ENCODE results near the gene SRPRB. TPM values are rescaled to one million over a fixed set of nuclear protein-coding genes. Genes with fewer than 3 reads are reported as not detected.

Gene SRPRB
- total RNA-seq, 1 donor from 2014 or later = 80.9 TPM

DNA sequence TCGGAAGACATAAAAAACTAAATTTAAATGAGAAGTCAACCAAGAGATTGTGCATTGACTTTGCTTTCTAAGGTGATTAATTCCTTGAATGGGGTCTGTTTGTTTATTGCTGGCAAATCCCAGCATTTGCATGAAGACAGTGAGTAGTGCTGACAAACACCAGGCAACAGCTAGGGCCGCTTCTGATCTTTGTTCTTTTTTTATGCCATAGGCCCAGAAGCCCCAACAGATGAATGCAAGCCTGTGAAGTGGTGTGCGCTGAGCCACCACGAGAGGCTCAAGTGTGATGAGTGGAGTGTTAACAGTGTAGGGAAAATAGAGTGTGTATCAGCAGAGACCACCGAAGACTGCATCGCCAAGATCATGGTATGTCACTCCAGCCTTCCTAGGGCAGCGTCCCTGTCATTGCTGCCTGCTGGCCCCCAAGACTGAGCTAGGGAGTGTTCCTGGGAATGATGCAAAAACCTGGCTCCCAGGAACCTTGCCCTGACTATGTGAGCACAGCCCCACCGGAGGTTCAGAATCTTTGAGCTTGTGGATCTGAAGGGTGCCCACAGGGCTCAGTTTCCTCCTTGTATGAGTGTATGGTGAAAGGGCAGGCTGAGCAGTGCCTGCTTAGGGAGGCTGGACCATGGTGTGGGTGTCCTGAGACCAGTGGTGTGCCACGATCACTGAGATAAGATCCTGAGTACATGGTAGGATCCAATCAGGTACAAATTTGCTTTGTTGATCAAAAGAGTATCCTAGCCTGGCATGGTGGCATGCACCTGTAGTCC is 46.5 kb upstream of the SRPRB start:
- H3K36me3 Mint-ChIP-seq = no peaks in the 10 kb centered on the region
- TF ChIP-seq, protein P1, sequence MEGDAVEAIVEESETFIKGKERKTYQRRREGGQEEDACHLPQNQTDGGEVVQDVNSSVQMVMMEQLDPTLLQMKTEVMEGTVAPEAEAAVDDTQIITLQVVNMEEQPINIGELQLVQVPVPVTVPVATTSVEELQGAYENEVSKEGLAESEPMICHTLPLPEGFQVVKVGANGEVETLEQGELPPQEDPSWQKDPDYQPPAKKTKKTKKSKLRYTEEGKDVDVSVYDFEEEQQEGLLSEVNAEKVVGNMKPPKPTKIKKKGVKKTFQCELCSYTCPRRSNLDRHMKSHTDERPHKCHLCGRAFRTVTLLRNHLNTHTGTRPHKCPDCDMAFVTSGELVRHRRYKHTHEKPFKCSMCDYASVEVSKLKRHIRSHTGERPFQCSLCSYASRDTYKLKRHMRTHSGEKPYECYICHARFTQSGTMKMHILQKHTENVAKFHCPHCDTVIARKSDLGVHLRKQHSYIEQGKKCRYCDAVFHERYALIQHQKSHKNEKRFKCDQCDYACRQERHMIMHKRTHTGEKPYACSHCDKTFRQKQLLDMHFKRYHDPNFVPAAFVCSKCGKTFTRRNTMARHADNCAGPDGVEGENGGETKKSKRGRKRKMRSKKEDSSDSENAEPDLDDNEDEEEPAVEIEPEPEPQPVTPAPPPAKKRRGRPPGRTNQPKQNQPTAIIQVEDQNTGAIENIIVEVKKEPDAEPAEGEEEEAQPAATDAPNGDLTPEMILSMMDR (conservative IDR thresholded peaks at IDR 0.05) = no peak

DNA sequence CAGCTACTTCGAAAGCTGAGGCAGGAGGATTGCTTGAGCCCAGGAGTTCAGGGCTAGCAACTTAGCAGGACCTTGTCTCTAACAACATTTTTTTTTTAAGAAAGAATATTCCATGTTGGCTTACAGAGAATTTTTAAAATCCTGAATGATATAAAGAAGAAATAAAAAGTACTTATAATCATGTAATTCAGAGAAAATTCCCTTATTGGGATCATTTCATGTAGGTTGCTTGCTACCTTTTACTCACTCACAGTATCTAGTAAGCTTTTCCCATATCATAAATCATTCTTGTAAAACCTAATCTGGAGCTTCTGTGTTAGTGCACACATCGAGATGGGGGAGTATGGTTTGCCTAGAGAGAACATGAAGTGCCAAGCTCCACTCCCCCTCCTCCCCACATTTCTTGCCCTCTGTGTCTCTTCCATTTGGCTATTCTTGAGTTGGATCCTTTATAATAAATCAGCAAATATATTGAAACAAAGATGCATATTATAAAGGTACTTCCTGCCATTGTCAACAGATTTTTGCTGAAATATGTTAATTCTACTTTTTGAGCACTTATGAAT is 45.8 kb upstream of the SRPRB start:
- Mint-ChIP-seq H3K4me1 (ENCODE audit: unreplicated experiment) (no peaks in the 10 kb centered on the region), H3K4me3 (no peak overlapping the region), H3K27me3 (no peaks in the 10 kb centered on the region)

More for the DNA sequence above, 46.5 kb upstream of the SRPRB start:
- Mint-ChIP-seq H3K4me3 (no peak overlapping the region), H3K9me3 (no peaks in the 10 kb centered on the region), H3K4me1 (ENCODE audit: unreplicated experiment) (no peaks in the 10 kb centered on the region), H3K27me3 (no peaks in the 10 kb centered on the region), H3K27ac (no peak overlapping the region)
- no peak for DNase-seq (ENCODE audit: extremely low spot score, unreplicated experiment)

DNA sequence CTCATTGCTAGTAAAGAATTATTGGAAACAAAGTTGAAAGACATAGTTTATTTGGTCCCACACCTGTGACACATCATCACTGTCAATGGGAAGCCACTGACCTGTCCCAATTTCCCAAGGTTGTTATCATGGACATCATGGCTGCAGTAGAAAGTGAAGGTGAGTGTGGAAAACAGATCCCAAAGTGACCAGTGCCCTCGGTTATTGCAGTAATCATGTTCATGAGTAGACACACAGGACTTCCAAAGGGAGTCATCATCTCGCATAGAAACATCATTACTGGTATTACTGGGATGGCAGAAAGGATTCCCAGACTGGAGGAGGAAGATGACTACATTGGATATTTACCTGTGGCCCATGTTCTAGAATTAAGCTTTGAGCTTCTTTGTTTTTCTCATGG is 44.7 kb upstream of the SRPRB start:
- H3K36me3 Mint-ChIP-seq = no peaks in the 10 kb centered on the region
- H3K4me3 Mint-ChIP-seq = no peak overlapping the region
- no peaks in the 10 kb centered on the region for H3K27me3 Mint-ChIP-seq
- H3K4me1 Mint-ChIP-seq (ENCODE audit: unreplicated experiment) = no peaks in the 10 kb centered on the region
- H3K9me3 Mint-ChIP-seq = no peaks in the 10 kb centered on the region
- DNase-seq (ENCODE audit: extremely low spot score, unreplicated experiment) = no peak
- no peak overlapping the region for H3K27ac Mint-ChIP-seq
- TF ChIP-seq, protein P1 (conservative IDR thresholded peaks at IDR 0.05) = no peak

More for the DNA sequence above, 45.8 kb upstream of the SRPRB start:
- Mint-ChIP-seq H3K27ac (no peak overlapping the region), H3K9me3 (no peaks in the 10 kb centered on the region), H3K36me3 (no peaks in the 10 kb centered on the region)
- TF ChIP-seq, protein P1 (conservative IDR thresholded peaks at IDR 0.05) = no peak
- no peak for DNase-seq (ENCODE audit: extremely low spot score, unreplicated experiment)

DNA sequence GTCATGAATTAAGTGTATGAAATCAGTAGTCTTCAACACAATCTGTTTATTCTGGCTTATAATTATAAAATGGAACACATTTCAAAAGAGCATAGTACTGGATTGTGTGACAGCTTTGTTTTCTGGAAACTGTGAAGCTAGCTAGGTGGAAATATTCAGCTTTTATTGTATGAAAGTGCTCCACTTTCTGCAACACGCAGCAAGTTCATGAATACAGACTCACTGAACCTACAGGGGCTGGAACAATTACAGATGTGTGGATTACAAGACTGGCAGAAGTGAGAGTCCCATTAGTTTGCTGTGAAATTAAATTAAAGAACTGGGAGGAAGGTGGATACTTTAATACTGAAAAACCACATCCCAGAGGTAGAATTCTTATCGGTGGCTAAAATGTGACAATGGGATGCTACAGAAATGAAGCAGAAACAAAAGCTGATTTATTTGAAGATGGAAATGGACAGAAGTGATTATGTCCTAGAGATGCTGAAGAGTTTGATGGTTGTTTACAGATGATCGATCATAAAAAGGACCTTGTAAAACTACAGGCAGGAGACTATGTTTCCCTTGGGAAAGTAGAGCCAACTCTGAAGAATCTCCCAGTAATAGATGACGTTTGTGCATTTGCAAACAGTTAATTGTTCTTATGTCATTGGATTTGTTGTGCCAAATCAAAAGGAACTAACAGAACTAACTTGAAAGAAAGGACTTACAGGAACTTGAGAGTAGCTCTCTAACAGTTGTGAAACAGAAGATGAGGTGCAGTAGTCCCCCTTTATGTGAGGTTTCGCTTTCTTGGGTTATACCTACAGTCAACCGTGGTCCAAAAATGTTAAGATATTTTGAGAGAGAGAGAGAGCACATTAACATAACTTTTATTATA is 43.8 kb upstream of the SRPRB start:
- TF ChIP-seq, protein P1 (conservative IDR thresholded peaks at IDR 0.05) = no peak
- Mint-ChIP-seq H3K36me3 (no peaks in the 10 kb centered on the region), H3K27me3 (no peaks in the 10 kb centered on the region), H3K9me3 (no peaks in the 10 kb centered on the region), H3K27ac (no peak overlapping the region), H3K4me1 (ENCODE audit: unreplicated experiment) (no peaks in the 10 kb centered on the region), H3K4me3 (no peak overlapping the region)
- DNase-seq (ENCODE audit: extremely low spot score, unreplicated experiment) = no peak

DNA sequence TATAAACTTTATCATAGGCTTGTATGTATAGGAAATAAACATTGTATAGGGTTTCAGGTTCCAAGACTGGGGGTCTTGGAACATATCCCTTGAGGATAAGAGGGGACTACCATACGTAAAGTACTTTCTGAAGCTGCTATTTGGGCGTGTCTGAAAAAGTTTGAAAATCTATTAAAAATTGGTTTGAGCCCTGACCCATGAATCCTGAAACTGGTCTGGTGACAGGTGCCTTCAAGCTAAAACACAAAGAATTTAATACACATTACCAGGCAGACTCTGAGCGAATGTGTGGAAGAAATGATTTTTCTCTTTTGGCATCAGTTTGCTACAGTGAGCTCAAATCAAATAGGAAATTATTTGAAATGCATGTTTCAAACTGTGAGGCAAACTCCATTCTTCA is 43.1 kb upstream of the SRPRB start:
- H3K27ac Mint-ChIP-seq = no peak overlapping the region
- no peak for DNase-seq (ENCODE audit: extremely low spot score, unreplicated experiment)
- no peaks in the 10 kb centered on the region for H3K4me1 Mint-ChIP-seq (ENCODE audit: unreplicated experiment)
- H3K4me3 Mint-ChIP-seq = no peak overlapping the region
- H3K36me3 Mint-ChIP-seq = no peaks in the 10 kb centered on the region
- no peaks in the 10 kb centered on the region for H3K27me3 Mint-ChIP-seq
- TF ChIP-seq, protein P1 (conservative IDR thresholded peaks at IDR 0.05) = no peak
- no peaks in the 10 kb centered on the region for H3K9me3 Mint-ChIP-seq

All from type B pancreatic cell (in vitro differentiated cells).